Esophagus squamous epithelium (tissue), 5 donors: ENCODE data around the gene VMA21. TPM values are rescaled to one million over a fixed set of nuclear protein-coding genes. Genes with fewer than 3 reads are reported as not detected.

Experiments
- DNase-seq: peaks from one replicate; lab custom pipeline; 2025; lab: John Stamatoyannopoulos, UW
- H3K27ac ChIP-seq, 4 donors: fragments of 200-600 bp; sonication (generic); one replicate each; pipeline ENCODE4 v1.5.1; 2016 to 2019; ENCODE audit warnings: mild to moderate bottlenecking in 1 of 4
- H3K27me3 ChIP-seq, 4 donors: fragments of 200-600 bp; sonication (generic); 1 replicate in 3 of 4; 2 replicates in 1 of 4; pipeline versions ENCODE4 v1.5.1 to v1.6.0; 2017 to 2021; ENCODE audit warnings: antibody characterized with exemption in 1 of 4
- H3K36me3 ChIP-seq, 3 donors: fragments of 200-600 bp; sonication (generic); one replicate each; pipeline ENCODE4 v1.5.1; 2016 to 2019
- H3K4me1 ChIP-seq, 3 donors: fragments of 200-600 bp; sonication (generic); one replicate each; pipeline ENCODE4 v1.5.1; 2017 to 2019
- H3K4me3 ChIP-seq, 4 donors: fragments of 200-600 bp; sonication (generic); 1 replicate in 3 of 4; 2 replicates in 1 of 4; pipeline ENCODE4 v1.5.1; 2016 to 2019; ENCODE audit warnings: mild to moderate bottlenecking in 2 of 4, moderate library complexity in 1 of 4
- H3K9me3 ChIP-seq, 3 donors: fragments of 200-600 bp; sonication (generic); one replicate each; pipeline ENCODE4 v1.5.1; 2016 to 2019
- CTCF ChIP-seq, 6 experiments: fragments of 450-650 bp in 4 of 6; fragments of 200-600 bp in 2 of 6; sonication (generic) in 2 of 6; IDR thresholded peaks; one replicate each; pipeline ENCODE4 v1.5.1; 2016 to 2019; ENCODE audit warnings: antibody characterized with exemption in 6 of 6, mild to moderate bottlenecking in 4 of 6, moderate library complexity in 4 of 6
- POLR2A ChIP-seq, 4 donors: fragments of 450-650 bp; IDR thresholded peaks; one replicate each; pipeline ENCODE4 v1.6.1; 2017; ENCODE audit warnings: antibody characterized with exemption in 4 of 4, mild to moderate bottlenecking in 4 of 4, moderate library complexity in 3 of 4
- WGBS, 2 donors: methylation state at CpG; one replicate each; pipeline ENCODE4 v1.1.5; 2018; 5-methylcytosine and 5-hydroxymethylcytosine counted together
- intact Hi-C: fragments of 100-400 bp; cut with DNase I; formaldehyde crosslinking; loops from one replicate; pipeline ENCODE4 v1.15.0; 2022
- total RNA-seq, 4 donors: library from RNA; depleted of rRNA; stranded (reverse); fragments of >200 nt; gene quantifications; one replicate each; pipeline ENCODE4 v1.1.0, GENCODE V29; 2016
- donor health status: DM: yes; HTN: yes; CAD: no.

VMA21 gene
- total RNA-seq, 4 donors from 2014 or later = 16.3 to 38.6 (median 32.5) TPM

GRCh38 chrX:151402719-151403390, 5.8 kb downstream of the VMA21 start:
- WGBS, 2 donors = 60 to 79% methylated on average over 1 to 2 of the region's 22 CpGs
- Histone ChIP-seq H3K27me3 (no peaks in the 10 kb centered on the region), H3K4me3 (no peak overlapping the region), H3K9me3 (no peaks in the 10 kb centered on the region), H3K4me1 (peaks cover 0 to 34% (median 0%) of the 10 kb centered on the region in 3 donors), H3K27ac (no peak overlapping the region), H3K36me3 (peaks cover 0 to 22% (median 0%) of the 10 kb centered on the region in 3 donors)
- TF ChIP-seq POLR2A (IDR thresholded peaks at IDR 0.05) (no peak), CTCF (IDR thresholded peaks at IDR 0.05) (no peak)
- DNase-seq = no peak
- intact Hi-C loops = no loop called here

- H3K4me3 ChIP-seq = no peak overlapping the region
- no peak for DNase-seq
- no peaks in the 10 kb centered on the region for H3K9me3 ChIP-seq
- TF ChIP-seq POLR2A (IDR thresholded peaks at IDR 0.05) (no peak), CTCF (IDR thresholded peaks at IDR 0.05) (no peak)
- H3K27me3 ChIP-seq = no peaks in the 10 kb centered on the region
- H3K36me3 ChIP-seq = no peaks in the 10 kb centered on the region
- 70 to 75% methylated on average over 3 of the region's 3 CpGs for WGBS, 2 donors
- no peak overlapping the region for H3K27ac ChIP-seq
- H3K4me1 ChIP-seq = peaks cover 0 to 9% (median 0%) of the 10 kb centered on the region in 3 donors
- intact Hi-C loops = no loop called here
These were observed 19.6 kb downstream of the VMA21 start for GRCh38 chrX:151416579-151416978.

- Histone ChIP-seq H3K36me3 (no peaks in the 10 kb centered on the region), H3K27me3 (no peaks in the 10 kb centered on the region), H3K9me3 (no peaks in the 10 kb centered on the region), H3K4me3 (no peak overlapping the region), H3K27ac (no peak overlapping the region), H3K4me1 (peaks cover 0 to 9% (median 0%) of the 10 kb centered on the region in 3 donors)
- WGBS, 2 donors = 29 to 46% methylated on average over 3 of the region's 3 CpGs
- TF ChIP-seq POLR2A (IDR thresholded peaks at IDR 0.05) (no peak), CTCF (IDR thresholded peaks at IDR 0.05) (no peak)
- intact Hi-C loops = no loop called here
- no peak for DNase-seq
These were observed 22.8 kb downstream of the VMA21 start for GRCh38 chrX:151419782-151420181.

- no peaks in the 10 kb centered on the region for H3K9me3 ChIP-seq
- no peak overlapping the region for H3K27ac ChIP-seq
- TF ChIP-seq POLR2A (IDR thresholded peaks at IDR 0.05) (no peak), CTCF (IDR thresholded peaks at IDR 0.05) (no peak)
- WGBS, 2 donors = 81% methylated on average over 2 of the region's 2 CpGs; no CpG with 5 or more reads in 1 of the 2 donors
- no peak for DNase-seq
- no peaks in the 10 kb centered on the region for H3K4me1 ChIP-seq
- no peak overlapping the region for H3K4me3 ChIP-seq
- H3K27me3 ChIP-seq = no peaks in the 10 kb centered on the region
- intact Hi-C loops = no loop called here
- no peaks in the 10 kb centered on the region for H3K36me3 ChIP-seq
These were observed 27.5 kb downstream of the VMA21 start for GRCh38 chrX:151424505-151424904.

- intact Hi-C loops = no loop called here
- no peak for TF ChIP-seq POLR2A (IDR thresholded peaks at IDR 0.05)
- TF ChIP-seq CTCF (IDR thresholded peaks at IDR 0.05) = no peak
- WGBS, 2 donors = 71 to 92% methylated on average over 1 of the region's 1 CpG
- Histone ChIP-seq H3K36me3 (no peaks in the 10 kb centered on the region), H3K4me1 (no peaks in the 10 kb centered on the region), H3K27ac (no peak overlapping the region), H3K27me3 (no peaks in the 10 kb centered on the region), H3K9me3 (no peaks in the 10 kb centered on the region), H3K4me3 (no peak overlapping the region)
- no peak for DNase-seq
These were observed 51.5 kb downstream of the VMA21 start for GRCh38 chrX:151448509-151448908.
